Measurements from ENCODE around the gene RSPO4.
A peak's percentile ranks its signal among the peaks of the same experiment; 100 is the strongest.

Gene RSPO4

DNA sequence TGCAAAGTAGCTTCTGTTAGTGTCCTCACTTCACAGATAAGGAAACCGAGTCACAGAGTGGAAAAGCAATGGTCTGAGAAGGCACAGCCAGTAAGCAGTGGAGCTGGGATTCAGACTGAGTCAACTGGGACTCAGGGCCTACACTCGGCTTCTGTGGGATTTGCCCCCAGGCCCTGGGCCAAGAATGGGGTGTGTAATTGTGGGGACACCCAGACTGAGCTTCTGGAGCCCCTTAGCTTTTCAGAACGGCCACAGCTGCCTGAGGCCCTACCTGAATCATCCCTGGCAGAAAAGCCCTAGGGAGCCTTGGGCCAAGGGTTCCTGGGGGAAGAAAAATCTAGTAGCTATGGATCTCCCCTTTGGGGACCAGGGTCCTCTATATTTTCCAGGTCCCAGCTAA lies 92.5 kb downstream of the RSPO4 start:
- no peaks in the 10 kb centered on the region for H3K36me3 ChIP-seq (ENCODE audit: insufficient read depth, low read length)
- H3K27me3 ChIP-seq (ENCODE audit: insufficient read depth, low read length) = 0 out of 2 replicates have a peak, but pooled peaks cover 4% of the 10 kb centered on the region
- peaks cover 32% of the 10 kb centered on the region for H3K4me1 ChIP-seq (ENCODE audit: control insufficient read depth, insufficient read depth, low read length, unreplicated experiment)
- H3K27ac ChIP-seq (ENCODE audit: low read depth, low read length) = peak overlapping the region; percentile 82
- H2AFZ ChIP-seq (ENCODE audit: low read length, unreplicated experiment) = no peak overlapping the region
- no peak overlapping the region for H3K4me3 ChIP-seq (ENCODE audit: low read depth, low read length)
- H3K79me2 ChIP-seq (ENCODE audit: control insufficient read depth, insufficient read depth, low read length, unreplicated experiment) = no peaks in the 10 kb centered on the region

Data from ACC112 (cell line).